Parathyroid adenoma (tissue), 2 donors: ENCODE data around the gene SECISBP2.
A peak's percentile ranks its signal among the peaks of the same experiment; 100 is the strongest.
"Not testable (repeated sequence)": the region's sequence is repeated elsewhere in the genome, so short reads cannot be mapped to it uniquely, and the experiment has no call there.

ENCODE experiments used
- H2AFZ ChIP-seq: fragments of 300-600 bp; sonication (generic); one replicate; pipeline ENCODE4 v1.7.0; 2017; ENCODE audit warnings: antibody characterized with exemption, mild to moderate bottlenecking
- H3K27ac ChIP-seq: fragments of 300-600 bp; sonication (generic); one replicate; pipeline ENCODE4 v1.7.0; 2017
- H3K27me3 ChIP-seq: fragments of 300-600 bp; sonication (generic); one replicate; pipeline ENCODE4 v1.7.0; 2017; ENCODE audit warnings: low read length; ENCODE audit not compliant: control insufficient read depth, insufficient read depth
- H3K36me3 ChIP-seq: fragments of 300-600 bp; sonication (generic); one replicate; pipeline ENCODE4 v1.7.0; 2017; ENCODE audit warnings: low read length; ENCODE audit not compliant: control insufficient read depth, insufficient read depth
- H3K4me1 ChIP-seq: fragments of 300-600 bp; sonication (generic); one replicate; pipeline ENCODE4 v1.7.0; 2017; ENCODE audit warnings: control low read depth
- H3K4me2 ChIP-seq: fragments of 300-600 bp; sonication (generic); one replicate; pipeline ENCODE4 v1.7.0; 2017; ENCODE audit warnings: low read length
- H3K4me3 ChIP-seq: fragments of 300-600 bp; sonication (generic); one replicate; pipeline ENCODE4 v1.7.0; 2017; ENCODE audit warnings: low read depth, low read length
- H3K79me2 ChIP-seq: fragments of 300-600 bp; sonication (generic); one replicate; pipeline ENCODE4 v1.7.0; 2017; ENCODE audit warnings: control low read depth
- H3K9ac ChIP-seq: fragments of 300-600 bp; sonication (generic); one replicate; pipeline ENCODE4 v1.7.0; 2017; ENCODE audit warnings: mild to moderate bottlenecking
- H3K9me3 ChIP-seq: fragments of 300-600 bp; sonication (generic); one replicate; pipeline ENCODE4 v1.7.0; 2017; ENCODE audit warnings: low read length; ENCODE audit not compliant: control insufficient read depth
- TF ChIP-seq, protein P1 (sequence below): fragments of 300-600 bp; sonication (generic); IDR thresholded peaks from one replicate; pipeline ENCODE4 v1.7.0; 2017; ENCODE audit warnings: antibody characterized with exemption, mild to moderate bottlenecking
- donor health status: primary hyperparathyroidism.

Gene SECISBP2

DNA sequence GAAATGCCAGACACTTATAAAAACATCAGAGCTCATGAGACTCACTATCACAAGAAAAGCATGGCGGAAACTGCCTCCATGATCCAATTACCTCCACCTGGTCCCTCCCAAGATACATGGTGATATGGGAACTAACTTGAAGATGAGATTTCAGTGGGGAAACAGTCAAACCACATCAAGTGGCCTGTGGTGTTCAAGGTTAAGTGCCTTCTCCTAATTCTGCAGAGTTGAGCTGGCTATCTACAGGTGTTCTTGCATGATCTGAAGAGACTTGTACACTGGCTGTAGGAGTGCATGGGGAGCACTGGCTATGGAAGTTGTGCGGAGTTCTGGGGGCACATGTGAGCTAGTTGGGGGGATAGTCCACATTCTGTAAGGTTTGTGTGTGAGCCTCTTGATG lies 41.3 kb upstream of the SECISBP2 start:
- no peaks in the 10 kb centered on the region for H3K36me3 ChIP-seq
- TF ChIP-seq, protein P1, sequence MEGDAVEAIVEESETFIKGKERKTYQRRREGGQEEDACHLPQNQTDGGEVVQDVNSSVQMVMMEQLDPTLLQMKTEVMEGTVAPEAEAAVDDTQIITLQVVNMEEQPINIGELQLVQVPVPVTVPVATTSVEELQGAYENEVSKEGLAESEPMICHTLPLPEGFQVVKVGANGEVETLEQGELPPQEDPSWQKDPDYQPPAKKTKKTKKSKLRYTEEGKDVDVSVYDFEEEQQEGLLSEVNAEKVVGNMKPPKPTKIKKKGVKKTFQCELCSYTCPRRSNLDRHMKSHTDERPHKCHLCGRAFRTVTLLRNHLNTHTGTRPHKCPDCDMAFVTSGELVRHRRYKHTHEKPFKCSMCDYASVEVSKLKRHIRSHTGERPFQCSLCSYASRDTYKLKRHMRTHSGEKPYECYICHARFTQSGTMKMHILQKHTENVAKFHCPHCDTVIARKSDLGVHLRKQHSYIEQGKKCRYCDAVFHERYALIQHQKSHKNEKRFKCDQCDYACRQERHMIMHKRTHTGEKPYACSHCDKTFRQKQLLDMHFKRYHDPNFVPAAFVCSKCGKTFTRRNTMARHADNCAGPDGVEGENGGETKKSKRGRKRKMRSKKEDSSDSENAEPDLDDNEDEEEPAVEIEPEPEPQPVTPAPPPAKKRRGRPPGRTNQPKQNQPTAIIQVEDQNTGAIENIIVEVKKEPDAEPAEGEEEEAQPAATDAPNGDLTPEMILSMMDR, result no peak
- no peak overlapping the region for H2AFZ ChIP-seq
- no peaks in the 10 kb centered on the region for H3K79me2 ChIP-seq
- no peak overlapping the region for H3K27ac ChIP-seq
- H3K4me2 ChIP-seq, result no peak overlapping the region
- H3K9ac ChIP-seq, result no peak overlapping the region
- no peaks in the 10 kb centered on the region for H3K9me3 ChIP-seq
- no peaks in the 10 kb centered on the region for H3K27me3 ChIP-seq
- peaks cover 10% of the 10 kb centered on the region for H3K4me1 ChIP-seq
- no peak overlapping the region for H3K4me3 ChIP-seq

DNA sequence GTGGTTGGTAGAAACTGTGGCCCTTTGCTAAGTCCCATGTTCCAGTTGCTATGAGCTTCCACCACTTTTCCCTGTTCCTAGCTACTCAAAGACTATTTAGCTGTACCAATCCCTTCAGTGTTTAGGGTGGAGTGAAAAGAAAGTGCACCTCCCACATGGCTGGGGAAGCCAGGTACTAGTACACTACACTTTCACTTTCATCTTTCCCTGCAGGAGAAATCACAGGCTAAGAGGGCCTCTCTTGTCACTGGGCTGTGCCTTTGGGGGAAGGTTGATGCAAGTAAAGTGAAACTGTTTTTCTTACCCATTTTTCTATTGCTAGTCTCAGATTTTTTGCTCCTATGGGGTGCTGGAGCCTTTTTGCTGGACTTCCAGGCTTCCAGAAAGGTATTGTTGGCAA lies 40.8 kb upstream of the SECISBP2 start:
- no peak overlapping the region for H3K4me2 ChIP-seq
- TF ChIP-seq, protein P1, result no peak

DNA sequence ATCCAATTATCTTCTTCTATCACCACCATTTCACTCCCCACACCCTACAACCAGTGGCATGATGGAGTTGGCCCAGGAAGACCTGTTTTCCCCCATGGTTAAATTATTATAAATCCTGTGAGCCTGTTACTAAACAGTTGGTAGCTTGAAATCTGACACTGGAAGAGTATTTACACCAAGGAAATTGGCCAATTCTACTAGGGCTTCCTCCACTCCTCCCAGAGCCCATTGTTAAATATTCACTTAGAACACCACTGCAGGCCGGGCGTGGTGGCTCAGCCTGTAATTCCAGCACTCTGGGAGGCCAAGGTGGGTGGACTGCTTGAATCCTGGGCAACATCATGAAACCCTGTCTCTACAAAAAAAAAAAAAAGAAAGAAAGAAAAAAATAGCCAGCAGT lies 39.7 kb upstream of the SECISBP2 start:
- Histone ChIP-seq H3K4me3 (no peak overlapping the region), H3K4me2 (no peak overlapping the region), H3K9ac (no peak overlapping the region), H3K79me2 (no peaks in the 10 kb centered on the region), H3K27ac (no peak overlapping the region), H3K36me3 (no peaks in the 10 kb centered on the region), H2AFZ (no peak overlapping the region), H3K4me1 (peaks cover 10% of the 10 kb centered on the region), H3K27me3 (no peaks in the 10 kb centered on the region), H3K9me3 (no peaks in the 10 kb centered on the region)
- TF ChIP-seq, protein P1, result no peak

More for the DNA sequence above, 40.8 kb upstream of the SECISBP2 start:
- no peaks in the 10 kb centered on the region for H3K36me3 ChIP-seq
- no peaks in the 10 kb centered on the region for H3K79me2 ChIP-seq
- no peaks in the 10 kb centered on the region for H3K9me3 ChIP-seq
- H3K4me1 ChIP-seq, result peaks cover 10% of the 10 kb centered on the region
- no peak overlapping the region for H3K9ac ChIP-seq
- no peak overlapping the region for H3K27ac ChIP-seq
- H3K4me3 ChIP-seq, result no peak overlapping the region
- H3K27me3 ChIP-seq, result no peaks in the 10 kb centered on the region
- H2AFZ ChIP-seq, result no peak overlapping the region

DNA sequence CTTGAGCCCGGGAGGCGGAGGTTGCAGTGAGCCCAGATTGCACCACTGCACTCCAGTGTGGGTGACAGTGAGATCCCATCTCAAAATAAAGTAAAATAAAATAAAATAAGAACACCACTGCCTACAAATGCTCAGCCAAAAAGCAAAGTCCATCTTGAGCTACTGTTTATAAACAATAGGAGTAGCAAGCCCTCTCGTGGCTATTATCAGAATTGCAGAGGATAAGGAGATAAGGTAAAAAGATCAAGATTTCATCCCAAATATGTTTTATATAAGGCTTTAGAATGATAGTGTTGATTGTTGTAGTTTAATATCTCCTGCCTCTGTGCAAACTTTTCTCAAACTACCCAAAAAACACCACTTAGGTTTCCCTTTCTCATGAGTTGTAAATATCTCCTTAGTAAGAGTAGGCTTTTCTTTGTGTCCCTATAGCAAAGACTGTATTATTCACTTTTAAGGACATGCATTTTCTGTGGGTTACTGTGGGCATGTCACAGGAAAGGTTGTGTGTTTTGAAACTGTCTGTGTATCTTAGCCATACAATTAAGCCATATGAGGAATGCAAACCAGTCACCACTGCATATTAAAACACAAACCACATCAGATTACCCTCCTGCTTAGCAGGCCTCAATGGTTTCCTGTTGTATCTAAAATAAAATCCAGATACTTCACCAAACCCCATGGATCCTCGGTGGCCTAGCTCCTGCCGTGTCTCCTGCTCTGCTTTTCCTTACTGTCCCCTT lies 39.1 kb upstream of the SECISBP2 start:
- no peak overlapping the region for H3K4me2 ChIP-seq
- H3K36me3 ChIP-seq, result no peaks in the 10 kb centered on the region
- no peak overlapping the region for H2AFZ ChIP-seq
- H3K27ac ChIP-seq, result no peak overlapping the region
- no peaks in the 10 kb centered on the region for H3K9me3 ChIP-seq
- TF ChIP-seq, protein P1, result peak; percentile 56
- H3K27me3 ChIP-seq, result no peaks in the 10 kb centered on the region
- H3K4me3 ChIP-seq, result no peak overlapping the region
- no peaks in the 10 kb centered on the region for H3K79me2 ChIP-seq
- H3K9ac ChIP-seq, result no peak overlapping the region
- peaks cover 10% of the 10 kb centered on the region for H3K4me1 ChIP-seq

DNA sequence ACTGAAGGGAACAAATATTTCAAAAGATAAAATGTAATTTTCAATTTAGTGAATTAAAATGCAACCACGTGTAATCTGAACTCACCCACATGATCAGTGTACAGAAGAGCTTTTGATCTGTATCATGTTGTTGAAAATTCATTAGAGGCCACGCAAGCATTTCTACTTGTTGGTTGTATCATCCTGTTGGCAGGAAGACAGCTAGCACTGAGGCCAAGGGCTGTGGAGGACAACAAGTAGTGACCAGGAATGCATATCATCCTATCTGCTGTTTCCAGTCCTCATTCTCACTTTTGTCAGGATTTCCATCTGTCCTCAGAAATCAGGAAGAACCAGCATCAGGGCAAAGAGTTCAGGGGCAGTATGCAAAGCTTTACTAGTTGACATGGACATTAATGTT lies 37.2 kb upstream of the SECISBP2 start:
- Histone ChIP-seq H3K9me3 (no peaks in the 10 kb centered on the region), H3K4me1 (peaks cover 10% of the 10 kb centered on the region), H3K36me3 (no peaks in the 10 kb centered on the region), H3K4me2 (peak overlapping the region; percentile 47), H3K27me3 (no peaks in the 10 kb centered on the region), H2AFZ (peak overlapping the region; percentile 29), H3K27ac (peak overlapping the region; percentile 70), H3K79me2 (no peaks in the 10 kb centered on the region), H3K9ac (no peak overlapping the region), H3K4me3 (peak overlapping the region; percentile 19)
- TF ChIP-seq, protein P1, result no peak

DNA sequence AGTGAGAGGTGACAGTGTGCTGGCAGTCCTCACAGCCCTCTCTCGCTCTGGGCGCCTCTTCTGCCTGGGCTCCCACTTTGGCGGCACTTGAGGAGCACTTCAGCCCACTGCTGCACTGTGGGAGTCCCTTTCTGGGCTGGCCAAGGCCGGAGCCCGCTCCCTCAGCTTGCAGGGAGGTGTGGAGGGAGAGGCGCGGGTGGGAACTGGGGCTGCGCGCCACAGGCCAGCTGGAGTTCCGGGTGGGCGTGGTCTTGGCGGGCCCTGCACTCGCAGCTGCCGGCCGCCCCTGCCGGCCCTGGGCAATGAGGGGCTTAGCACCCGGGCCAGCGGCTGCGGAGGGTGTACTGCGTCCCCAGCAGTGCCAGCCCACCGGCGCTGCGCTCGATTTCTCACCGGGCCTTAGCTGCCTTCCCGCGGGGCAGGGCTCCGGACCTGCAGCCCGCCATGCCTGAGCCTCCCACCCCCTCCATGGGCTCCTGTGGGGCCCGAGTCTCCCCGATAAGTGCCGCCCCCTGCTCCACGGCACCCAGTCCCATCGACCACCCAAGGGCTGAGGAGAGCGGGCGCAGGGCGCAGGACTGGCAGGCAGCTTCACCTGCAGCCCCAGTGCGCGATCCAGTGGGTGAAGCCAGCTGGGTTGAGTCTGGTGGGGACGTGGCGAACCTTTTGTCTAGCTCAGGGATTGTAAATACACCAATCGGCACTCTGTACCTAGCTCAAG lies 35.9 kb upstream of the SECISBP2 start:
- not testable (repeated sequence) for H3K9me3 ChIP-seq, H3K27me3 ChIP-seq, H3K79me2 ChIP-seq, H3K36me3 ChIP-seq, H3K4me3 ChIP-seq, H3K9ac ChIP-seq, H3K4me1 ChIP-seq
- Histone ChIP-seq H2AFZ (peak overlapping the region; percentile 74), H3K27ac (peak overlapping the region; percentile 70), H3K4me2 (peak overlapping the region; percentile 21)
